Naive thymus-derived CD8-positive, alpha-beta T cell (primary cell): ENCODE data around the gene NIPAL3. TPM values are rescaled to one million over a fixed set of nuclear protein-coding genes. Genes with fewer than 3 reads are reported as not detected.
"Not testable (repeated sequence)": the region's sequence is repeated elsewhere in the genome, so short reads cannot be mapped to it uniquely, and the experiment has no call there.

Experiments
- ATAC-seq, 2 donors: fragments of 150-1000 bp; cut with Tn5 transposase in 1 of 2; sonication (Bioruptor Pico), chemical (Tn5 transposase) in 1 of 2; 1 replicate in 1 of 2; 2 replicates in 1 of 2; pipeline ENCODE4 v1.10.0; 2021; ENCODE audit warnings: mild to moderate bottlenecking in 2 of 2, moderate library complexity in 2 of 2
- POLR2A ChIA-PET: fragments of 350-600 bp; sonication (Branson Sonifier 250); formaldehyde crosslinking; loops from one replicate; lab custom pipeline; 2021; ENCODE audit warnings: antibody characterized with exemption; lab: Charles Lee
- DNase-seq, 10 donors: peaks; one replicate each; pipeline versions ENCODE4 v3.0.0 to v3.0.0-alpha.2; 2020 to 2022
- H3K27ac Mint-ChIP-seq, 10 donors: one replicate each; pipeline ENCODE4 v1.8.0; 2020 to 2022; ENCODE audit warnings: mild to moderate bottlenecking in 10 of 10, mixed read lengths in 10 of 10, moderate library complexity in 4 of 10, inconsistent platforms in 1 of 10
- H3K27me3 Mint-ChIP-seq, 5 donors: one replicate each; pipeline ENCODE4 v1.8.0; 2021 to 2022; ENCODE audit warnings: mixed read lengths in 5 of 5
- H3K36me3 Mint-ChIP-seq, 3 donors: one replicate each; pipeline ENCODE4 v1.8.0; 2020 to 2022; ENCODE audit warnings: mixed read lengths in 3 of 3, mild to moderate bottlenecking in 2 of 3, inconsistent platforms in 1 of 3
- H3K4me1 Mint-ChIP-seq, 4 donors: one replicate each; pipeline ENCODE4 v1.8.0; 2021 to 2022; ENCODE audit warnings: mixed read lengths in 4 of 4
- H3K4me3 Mint-ChIP-seq, 10 donors: one replicate each; pipeline ENCODE4 v1.8.0; 2020 to 2022; ENCODE audit warnings: mild to moderate bottlenecking in 10 of 10, mixed read lengths in 10 of 10, moderate library complexity in 6 of 10, inconsistent platforms in 1 of 10
- H3K9me3 Mint-ChIP-seq, 9 donors: one replicate each; pipeline ENCODE4 v1.8.0; 2020 to 2022; ENCODE audit warnings: mixed read lengths in 9 of 9, mild to moderate bottlenecking in 3 of 9, inconsistent platforms in 1 of 9, moderate library complexity in 1 of 9
- polyA plus RNA-seq, 3 donors: library from polyadenylated mRNA; unstranded; fragments of 300-500 nt; fragmentation: Illumina TruSeq; gene quantifications; one replicate each; pipeline ENCODE4 v1.2.3, GENCODE V29; 2021
- total RNA-seq, 8 experiments: library from RNA in 2 of 8; stranded (reverse) in 2 of 8; gene quantifications; one replicate each; pipeline ENCODE4 v1.2.3 and lab custom pipeline; 2021 to 2026

The NIPAL3 gene
- total and polyA plus RNA-seq, 5 experiments from 2014 or later, result 57.5 to 90.4 (median 59.3) TPM

DNA sequence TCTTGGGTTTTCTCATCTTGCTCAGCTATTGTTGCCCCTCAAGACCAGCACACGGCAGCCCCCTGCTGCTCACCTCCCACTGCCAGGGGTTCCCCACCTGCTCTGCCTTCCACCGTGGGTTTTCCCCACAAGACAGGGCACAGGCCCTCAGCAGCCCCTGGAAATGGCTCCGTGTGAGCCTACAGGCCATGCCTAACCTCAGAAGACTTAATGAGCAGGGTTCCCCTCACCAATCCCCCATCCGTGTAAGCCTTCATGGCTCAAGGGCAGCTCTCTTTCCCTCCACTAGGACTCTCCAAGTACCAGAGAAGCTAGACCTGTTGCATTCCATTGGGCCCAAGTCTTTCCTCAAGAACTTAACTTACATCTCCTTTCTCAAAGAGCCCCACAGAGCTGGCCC is 68.6 kb downstream of the NIPAL3 start:
- DNase-seq (peak in 1 of 10 donors; percentile 45), ATAC-seq (no peak)
- Mint-ChIP-seq H3K27ac (peak overlapping the region; percentile 87 to 100 (median 98)), H3K36me3 (no peaks in the 10 kb centered on the region), H3K9me3 (peaks cover 0 to 2% (median 0%) of the 10 kb centered on the region in 9 donors), H3K27me3 (no peaks in the 10 kb centered on the region), H3K4me3 (peak overlapping the region in 9 of 10 donors; percentile 25 to 83 (median 68)), H3K4me1 (peaks cover 33 to 90% (median 83%) of the 10 kb centered on the region in 4 donors)
- POLR2A ChIA-PET, result interaction anchor here (1.2 to 27.9 kb wide), 5 partner anchors 7 to 68 kb away, joined by 3 to 930 read pairs (median 18); partner anchors contain the start of genes NIPAL3 and RCAN3

DNA sequence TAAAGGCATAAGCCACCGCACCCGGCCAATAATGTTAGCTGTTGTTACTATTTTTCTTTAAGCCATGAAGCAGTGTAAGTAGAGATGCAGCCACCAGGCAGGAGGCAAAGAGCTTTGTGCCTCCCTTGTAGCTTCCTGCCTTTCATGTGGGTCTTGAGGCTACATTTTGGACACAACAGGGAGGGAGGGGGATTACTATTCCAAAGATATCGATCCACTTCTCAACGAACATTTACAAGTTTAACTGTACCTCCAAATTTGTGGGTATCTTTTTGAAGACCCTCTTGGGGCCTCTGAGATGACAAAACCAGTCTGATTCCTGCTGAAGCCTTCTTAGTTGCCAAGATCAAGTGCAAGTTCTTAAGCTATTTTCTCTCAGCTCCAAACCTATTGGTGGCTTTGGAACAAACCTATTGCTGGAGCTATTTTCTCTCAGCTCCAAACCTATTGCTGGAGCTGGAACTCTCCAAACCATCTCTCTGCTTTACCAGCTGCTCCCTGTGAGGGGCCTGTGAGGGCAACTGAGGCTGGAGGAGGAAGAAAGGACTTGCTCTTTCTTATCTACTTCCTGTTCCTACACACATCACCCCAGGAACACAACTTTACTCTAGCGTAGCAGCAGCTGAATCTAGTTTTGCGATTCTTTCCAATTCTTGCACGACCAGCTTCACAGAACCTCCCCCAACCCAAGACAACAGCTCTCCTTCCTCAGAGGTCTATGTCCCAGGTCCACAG is 70.9 kb downstream of the NIPAL3 start:
- peaks cover 0 to 2% (median 0%) of the 10 kb centered on the region in 9 donors for H3K9me3 Mint-ChIP-seq
- peaks cover 34 to 85% (median 73%) of the 10 kb centered on the region in 4 donors for H3K4me1 Mint-ChIP-seq
- POLR2A ChIA-PET, result interaction anchor here (0.5 to 27.9 kb wide), 21 partner anchors 9 to 889 kb away, joined by 3 to 930 read pairs (median 4); partner anchors contain the start of genes NIPAL3, RCAN3 and STPG1
- H3K27ac Mint-ChIP-seq, result peak overlapping the region; percentile 87 to 100 (median 94)
- no peaks in the 10 kb centered on the region for H3K36me3 Mint-ChIP-seq
- peak overlapping the region; percentile 52 to 86 (median 73) for H3K4me3 Mint-ChIP-seq
- ATAC-seq (peak; percentile 48 to 63), DNase-seq (peak in 8 of 10 donors; percentile 53 to 82 (median 70))
- no peaks in the 10 kb centered on the region for H3K27me3 Mint-ChIP-seq

DNA sequence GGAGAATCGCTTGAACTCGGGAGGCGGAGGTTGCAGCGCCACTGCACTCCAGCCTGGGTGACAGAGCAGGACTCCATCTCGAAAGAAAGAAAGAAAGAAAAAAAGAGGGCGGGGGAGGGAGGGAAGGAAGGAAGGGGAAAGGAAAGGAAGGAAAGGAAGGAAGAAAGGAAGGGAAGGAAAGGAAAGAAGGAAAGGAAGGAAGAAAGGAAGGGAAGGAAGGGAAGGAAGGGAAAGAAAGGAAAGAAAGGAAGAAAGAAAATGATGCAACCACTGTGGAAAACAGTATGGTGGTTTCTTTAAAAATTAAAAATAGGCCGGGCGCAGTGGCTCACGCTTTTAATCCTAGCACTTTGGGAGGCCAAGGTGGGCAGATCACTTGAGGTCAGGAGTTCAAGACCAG is 71.9 kb downstream of the NIPAL3 start:
- peaks cover 33 to 84% (median 72%) of the 10 kb centered on the region in 4 donors for H3K4me1 Mint-ChIP-seq
- H3K27me3 Mint-ChIP-seq, result no peaks in the 10 kb centered on the region
- peaks cover 0 to 5% (median 2%) of the 10 kb centered on the region in 3 donors for H3K36me3 Mint-ChIP-seq
- DNase-seq (no peak), ATAC-seq (no peak)
- H3K9me3 Mint-ChIP-seq, result peaks cover 0 to 2% (median 0%) of the 10 kb centered on the region in 9 donors
- POLR2A ChIA-PET, result interaction anchor here (1.1 to 27.9 kb wide), 6 partner anchors 16 to 74 kb away, joined by 3 to 930 read pairs (median 8); partner anchors contain the start of genes NIPAL3, RCAN3 and STPG1
- H3K27ac Mint-ChIP-seq, result peak overlapping the region; percentile 87 to 100 (median 94)
- peak overlapping the region in 4 of 10 donors; percentile 60 to 81 (median 70) for H3K4me3 Mint-ChIP-seq

GRCh38 chr1:24488159-24488558 is 72.6 kb downstream of the NIPAL3 start:
- Mint-ChIP-seq H3K4me3 (peak overlapping the region in 5 of 10 donors; percentile 26 to 60 (median 34)), H3K27ac (peak overlapping the region; percentile 55 to 98 (median 82)), H3K4me1 (peaks cover 33 to 85% (median 66%) of the 10 kb centered on the region in 4 donors)
- peak in 1 of 10 donors; percentile 53 for DNase-seq
- H3K36me3 Mint-ChIP-seq, H3K9me3 Mint-ChIP-seq, ATAC-seq, H3K27me3 Mint-ChIP-seq: not testable (repeated sequence)
- POLR2A ChIA-PET, result interaction anchor here (27.9 kb wide), 1 partner anchor 15 kb away, joined by 930 read pairs; the partner anchor contains the start of gene RCAN3

- Mint-ChIP-seq H3K4me3 (no peak overlapping the region), H3K27ac (peak overlapping the region in 9 of 10 donors; percentile 48 to 98 (median 86)), H3K36me3 (peaks cover 0 to 5% (median 2%) of the 10 kb centered on the region in 3 donors), H3K4me1 (peaks cover 22 to 69% (median 51%) of the 10 kb centered on the region in 4 donors), H3K9me3 (peaks cover 0 to 2% (median 0%) of the 10 kb centered on the region in 9 donors), H3K27me3 (no peaks in the 10 kb centered on the region)
- DNase-seq (no peak), ATAC-seq (no peak)
- POLR2A ChIA-PET, result interaction anchor here (0.8 to 27.9 kb wide), 4 partner anchors 7 to 35 kb away, joined by 3 to 930 read pairs (median 11); partner anchors contain the start of gene RCAN3
Observed at GRCh38 chr1:24489674-24490073, 74.1 kb downstream of the NIPAL3 start.

DNA sequence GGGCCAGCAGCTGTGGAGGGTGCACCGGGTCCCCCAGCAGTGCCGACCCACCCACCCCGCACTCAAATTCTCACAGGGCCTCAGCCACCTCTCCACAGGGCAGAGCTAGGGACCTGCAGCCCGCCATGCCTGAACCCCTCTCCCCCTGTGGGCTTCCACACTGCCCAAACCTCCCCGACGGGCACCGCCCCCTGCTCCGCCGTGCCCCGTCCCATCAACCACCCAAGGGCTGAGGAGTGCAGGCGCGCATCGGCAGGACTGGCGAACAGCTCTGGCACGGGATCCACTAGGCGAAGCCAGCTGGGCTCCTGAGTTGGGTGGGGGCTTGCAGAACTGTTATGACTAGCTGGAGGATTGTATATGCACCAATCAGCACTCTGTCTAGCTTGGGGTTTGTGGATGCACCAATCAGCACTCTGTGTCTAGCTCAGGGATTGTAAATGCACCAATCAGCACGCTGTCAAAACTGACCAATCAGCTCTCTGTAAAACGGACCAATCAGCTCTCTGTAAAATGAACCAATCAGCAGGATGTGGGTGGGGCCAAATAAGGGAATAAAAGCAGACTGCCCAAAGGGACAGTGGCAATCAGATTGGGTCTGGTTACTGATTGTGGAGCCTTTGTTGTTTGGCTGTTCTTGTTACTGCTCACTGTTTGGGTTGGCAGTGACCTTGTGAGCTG is 74.6 kb downstream of the NIPAL3 start:
- peak overlapping the region in 6 of 10 donors; percentile 12 to 88 (median 23) for H3K27ac Mint-ChIP-seq
- POLR2A ChIA-PET, result interaction anchor here (0.8 to 27.9 kb wide), 4 partner anchors 8 to 34 kb away, joined by 3 to 930 read pairs (median 11); partner anchors contain the start of gene RCAN3
- peaks cover 0 to 2% (median 0%) of the 10 kb centered on the region in 9 donors for H3K9me3 Mint-ChIP-seq
- H3K4me1 Mint-ChIP-seq, result peaks cover 22 to 64% (median 49%) of the 10 kb centered on the region in 4 donors
- no peaks in the 10 kb centered on the region for H3K27me3 Mint-ChIP-seq
- H3K36me3 Mint-ChIP-seq, result peaks cover 0 to 5% (median 2%) of the 10 kb centered on the region in 3 donors
- DNase-seq, result no peak
- no peak for ATAC-seq
- peak overlapping the region in 1 of 10 donors; percentile 14 for H3K4me3 Mint-ChIP-seq

DNA sequence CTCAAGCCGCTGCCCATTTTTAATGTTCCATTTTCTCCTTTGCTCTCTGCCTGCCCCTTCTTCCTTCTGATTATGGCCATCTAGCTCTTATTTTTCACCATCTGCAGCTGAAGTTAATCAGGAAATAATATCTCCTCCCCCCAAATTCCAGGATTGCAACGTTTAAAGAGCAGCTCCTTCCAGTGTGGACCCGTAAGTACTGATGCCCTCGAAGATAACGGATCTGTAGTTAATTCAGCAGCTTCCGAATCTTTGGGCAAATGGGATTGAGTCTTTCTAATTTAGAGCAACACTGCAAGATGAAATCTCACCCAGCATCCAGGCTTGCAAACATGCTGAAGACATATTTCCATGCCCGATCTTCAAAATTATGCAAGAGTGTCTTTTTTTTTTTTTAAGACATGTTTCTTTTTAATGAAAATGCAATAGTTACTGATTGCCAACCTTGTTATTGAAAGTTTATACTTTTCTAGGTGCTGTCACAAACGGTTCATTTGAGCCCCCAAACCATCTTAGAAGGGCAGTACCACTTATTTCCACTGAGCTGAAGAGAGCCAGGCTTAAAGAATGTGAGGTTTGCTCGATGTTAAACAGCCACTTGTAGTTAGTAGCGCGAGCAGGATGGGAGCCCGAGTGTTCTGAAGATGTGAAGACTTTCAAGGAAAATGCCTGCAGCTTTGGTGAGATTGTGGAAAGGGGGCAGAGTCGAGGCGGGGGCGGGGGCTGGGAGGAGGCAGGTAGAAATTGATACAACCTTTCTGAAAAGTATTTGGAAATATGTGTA is 76.2 kb downstream of the NIPAL3 start:
- H3K27ac Mint-ChIP-seq, result peak overlapping the region in 9 of 10 donors; percentile 9 to 74 (median 45)
- H3K4me1 Mint-ChIP-seq, result peaks cover 18 to 50% (median 34%) of the 10 kb centered on the region in 4 donors
- DNase-seq (peak in 1 of 10 donors; percentile 29), ATAC-seq (peak in 1 of 2 donors; percentile 69)
- peaks cover 0 to 2% (median 0%) of the 10 kb centered on the region in 9 donors for H3K9me3 Mint-ChIP-seq
- H3K4me3 Mint-ChIP-seq, result no peak overlapping the region
- no peaks in the 10 kb centered on the region for H3K27me3 Mint-ChIP-seq
- peaks cover 0 to 10% (median 2%) of the 10 kb centered on the region in 3 donors for H3K36me3 Mint-ChIP-seq
- POLR2A ChIA-PET, result interaction anchor here (3.7 to 27.9 kb wide), 2 partner anchors 9 to 12 kb away, joined by 18 to 930 read pairs; partner anchors contain the start of gene RCAN3

DNA sequence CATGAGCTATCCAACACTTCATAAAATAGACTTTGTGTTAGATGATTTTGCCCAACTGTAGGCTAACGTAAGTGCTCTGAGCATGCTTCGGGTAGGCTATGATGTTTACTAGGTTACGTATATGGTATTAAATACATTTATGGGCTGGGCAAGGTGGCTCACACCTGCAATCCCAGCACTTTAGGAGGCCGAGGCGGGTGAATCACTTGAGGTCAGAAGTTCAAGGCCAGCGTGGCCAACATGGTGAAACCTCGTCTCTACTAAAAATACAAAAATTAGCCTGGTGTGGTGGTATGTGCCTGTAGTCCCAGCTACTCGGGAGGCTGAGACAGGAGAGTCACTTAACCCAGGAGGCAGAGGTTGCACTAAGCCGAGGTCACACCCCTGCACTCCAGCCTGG is 77.3 kb downstream of the NIPAL3 start:
- not testable (repeated sequence) for ATAC-seq, H3K9me3 Mint-ChIP-seq, DNase-seq, H3K27me3 Mint-ChIP-seq, H3K4me3 Mint-ChIP-seq
- peaks cover 0 to 10% (median 2%) of the 10 kb centered on the region in 3 donors for H3K36me3 Mint-ChIP-seq
- H3K27ac Mint-ChIP-seq, result peak overlapping the region in 2 of 10 donors; percentile 14 to 34
- H3K4me1 Mint-ChIP-seq, result peaks cover 17 to 52% (median 27%) of the 10 kb centered on the region in 4 donors
- POLR2A ChIA-PET, result interaction anchor here (0.5 to 27.9 kb wide), 5 partner anchors 11 to 101 kb away, joined by 3 to 930 read pairs (median 4); partner anchors contain the start of gene RCAN3

GRCh38 chr1:24493785-24494184 is 78.2 kb downstream of the NIPAL3 start:
- DNase-seq, result no peak
- no peak for ATAC-seq
- Mint-ChIP-seq H3K4me3 (no peak overlapping the region), H3K4me1 (peaks cover 14 to 52% (median 26%) of the 10 kb centered on the region in 4 donors), H3K27me3 (no peaks in the 10 kb centered on the region), H3K9me3 (peaks cover 0 to under 1% (median 0%) of the 10 kb centered on the region in 9 donors), H3K27ac (no peak overlapping the region), H3K36me3 (peaks cover 0 to 10% (median 2%) of the 10 kb centered on the region in 3 donors)
- POLR2A ChIA-PET, result interaction anchor here (20.4 to 27.9 kb wide), 2 partner anchors 10 to 13 kb away, joined by 930 read pairs; partner anchors contain the start of gene RCAN3

DNA sequence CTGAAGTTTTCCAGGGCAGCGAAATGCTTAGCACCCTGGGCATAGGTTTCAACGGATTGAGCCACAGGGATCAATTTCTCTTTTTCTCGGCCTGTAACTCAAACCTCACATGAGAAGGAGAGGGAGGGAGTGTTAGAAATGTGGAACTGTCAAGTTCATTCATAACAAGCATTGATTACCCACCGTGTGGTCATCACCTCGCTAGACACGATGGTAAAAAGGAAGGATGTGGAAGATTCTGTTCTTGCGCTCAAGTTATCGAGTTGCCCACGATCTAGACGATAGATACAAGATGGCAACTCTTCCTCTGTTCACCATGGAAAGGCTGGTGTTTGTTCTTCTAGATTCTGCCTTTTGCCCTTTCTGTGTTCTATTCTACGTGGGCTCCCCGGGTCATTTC is 83.0 kb downstream of the NIPAL3 start:
- POLR2A ChIA-PET, result interaction anchor here (20.4 kb wide), 1 partner anchor 18 kb away, joined by 930 read pairs; no protein-coding TSS in a partner anchor
- ATAC-seq (no peak), DNase-seq (no peak)
- Mint-ChIP-seq H3K36me3 (peaks cover 0 to 9% (median 4%) of the 10 kb centered on the region in 3 donors), H3K27me3 (peaks cover 0 to 4% (median 0%) of the 10 kb centered on the region in 5 donors), H3K4me1 (peaks cover 23 to 48% (median 42%) of the 10 kb centered on the region in 4 donors), H3K4me3 (no peak overlapping the region), H3K27ac (peak overlapping the region in 7 of 10 donors; percentile 8 to 91 (median 75)), H3K9me3 (peaks cover 0 to 6% (median 0%) of the 10 kb centered on the region in 9 donors)
